Fibroblast of lung (primary cell): ENCODE data around the gene OLFM3. TPM values are rescaled to one million over a fixed set of nuclear protein-coding genes. Genes with fewer than 3 reads are reported as not detected.

Experiments
- DNase-seq, 2 donors: peaks; one replicate each; pipeline versions ENCODE4 v3.0.0 to v3.0.0-alpha.2; 2010; ENCODE audit warnings: low read depth in 2 of 2
- H2AFZ ChIP-seq: 2 replicates; pipeline ENCODE4 v1.5.1; 2012; ENCODE audit warnings: low read length, control low read depth, inconsistent platforms
- H3K27ac ChIP-seq: 2 replicates; pipeline ENCODE4 v1.5.1; 2011; ENCODE audit warnings: low read length, control low read depth; ENCODE audit not compliant: insufficient read depth
- H3K27me3 ChIP-seq: 2 replicates; pipeline ENCODE4 v1.5.1; 2011; ENCODE audit warnings: mild to moderate bottlenecking, low read length; ENCODE audit not compliant: control insufficient read depth, insufficient read depth
- H3K36me3 ChIP-seq: 2 replicates; pipeline ENCODE4 v1.5.1; 2011; ENCODE audit warnings: low read length; ENCODE audit not compliant: control insufficient read depth, insufficient read depth
- H3K4me1 ChIP-seq: 2 replicates; pipeline ENCODE4 v1.5.1; 2011; ENCODE audit warnings: low read length; ENCODE audit not compliant: control insufficient read depth, insufficient read depth; ENCODE audit errors: extremely low read depth
- H3K4me2 ChIP-seq: 2 replicates; pipeline ENCODE4 v1.5.1; 2011; ENCODE audit warnings: low read length, control low read depth; ENCODE audit not compliant: insufficient read depth; ENCODE audit errors: extremely low read depth
- H3K4me3 ChIP-seq, 4 experiments: fragments of 200-600 bp in 1 of 4; sonication (generic) in 1 of 4; replicated peaks in 1 of 4; 2 replicates each; pipeline ENCODE4 v1.5.1; 2011 to 2016; ENCODE audit warnings: low read length in 4 of 4, low read depth in 3 of 4, mild to moderate bottlenecking in 3 of 4, control low read depth in 2 of 4, inconsistent platforms in 1 of 4, mixed read lengths in 1 of 4; ENCODE audit not compliant: insufficient read depth in 1 of 4; ENCODE audit errors: control extremely low read depth in 1 of 4
- H3K79me2 ChIP-seq: 2 replicates; pipeline ENCODE4 v1.5.1; 2012; ENCODE audit warnings: mild to moderate bottlenecking, low read length, inconsistent platforms; ENCODE audit not compliant: control insufficient read depth, insufficient read depth
- H3K9ac ChIP-seq: 2 replicates; pipeline ENCODE4 v1.5.1; 2011; ENCODE audit warnings: mild to moderate bottlenecking, low read length, control low read depth; ENCODE audit not compliant: insufficient read depth
- H3K9me3 ChIP-seq: 2 replicates; pipeline ENCODE4 v1.5.1; 2012; ENCODE audit warnings: low read depth, low read length; ENCODE audit not compliant: control insufficient read depth, insufficient read depth
- H4K20me1 ChIP-seq: 2 replicates; pipeline ENCODE4 v1.5.1; 2011; ENCODE audit warnings: low read length; ENCODE audit not compliant: control insufficient read depth, insufficient read depth; ENCODE audit errors: extremely low read depth
- EZH2 ChIP-seq: IDR thresholded peaks from 2 replicates; pipeline ENCODE4 v1.5.1; 2012; ENCODE audit warnings: low read length, control low read depth, mild to moderate bottlenecking; ENCODE audit errors: missing control alignments
- polyA plus RNA-seq, 2 donors: library from polyadenylated mRNA; depleted of rRNA in 1 of 2; stranded (reverse) in 1 of 2; unstranded in 1 of 2; fragments of >200 nt; gene quantifications; 2 replicates each; pipeline ENCODE4 v1.2.1, GENCODE V29; 2011 to 2012; ENCODE audit warnings: missing spikeins in 1 of 2
- total RNA-seq: library from RNA; depleted of rRNA; stranded (reverse); fragments of >200 nt; gene quantifications from 2 replicates; pipeline ENCODE4 v1.2.1, GENCODE V29; 2014
- TF ChIP-seq, protein P1 (sequence below), 2 donors: IDR thresholded peaks in 1 of 2; conservative IDR thresholded peaks in 1 of 2; 1 replicate in 1 of 2; 2 replicates in 1 of 2; pipeline ENCODE4 v1.5.1; 2011 to 2012; ENCODE audit warnings: low read length in 2 of 2, control low read depth in 1 of 2, inconsistent platforms in 1 of 2, low read depth in 1 of 2, mild to moderate bottlenecking in 1 of 2

Gene OLFM3
- total and polyA plus RNA-seq, 2 donors (not counting 1 experiment from before 2014, with no cell fraction given): not detected

DNA sequence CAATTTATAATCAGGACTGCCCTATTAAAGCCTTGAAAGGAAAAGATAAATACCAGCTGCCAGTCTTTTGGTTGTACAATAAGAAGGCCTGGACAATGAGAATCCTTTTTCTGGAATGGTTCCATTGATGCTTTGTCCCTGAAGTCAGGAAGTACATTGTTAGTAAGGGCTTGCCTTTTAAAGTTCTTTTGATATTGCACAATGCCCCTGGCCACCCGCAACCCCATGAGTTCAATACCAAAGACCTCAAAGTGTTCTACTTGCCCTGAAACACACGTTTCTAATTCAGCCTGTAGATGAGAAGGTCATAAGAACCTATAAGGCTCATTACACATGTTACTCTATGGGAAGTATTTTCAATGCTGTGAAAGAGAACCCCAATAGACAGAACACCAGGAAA, 112.1 kb downstream of the OLFM3 start:
- H4K20me1 ChIP-seq: no peaks in the 10 kb centered on the region
- H3K36me3 ChIP-seq: no peaks in the 10 kb centered on the region
- H3K4me2 ChIP-seq: no peak overlapping the region
- no peak overlapping the region for H3K4me3 ChIP-seq
- no peaks in the 10 kb centered on the region for H3K79me2 ChIP-seq
- no peak overlapping the region for H3K27ac ChIP-seq
- no peaks in the 10 kb centered on the region for H3K9me3 ChIP-seq
- no peak for DNase-seq
- H3K9ac ChIP-seq: no peak overlapping the region
- no peaks in the 10 kb centered on the region for H3K27me3 ChIP-seq
- H2AFZ ChIP-seq: no peak overlapping the region
- TF ChIP-seq, protein P1, sequence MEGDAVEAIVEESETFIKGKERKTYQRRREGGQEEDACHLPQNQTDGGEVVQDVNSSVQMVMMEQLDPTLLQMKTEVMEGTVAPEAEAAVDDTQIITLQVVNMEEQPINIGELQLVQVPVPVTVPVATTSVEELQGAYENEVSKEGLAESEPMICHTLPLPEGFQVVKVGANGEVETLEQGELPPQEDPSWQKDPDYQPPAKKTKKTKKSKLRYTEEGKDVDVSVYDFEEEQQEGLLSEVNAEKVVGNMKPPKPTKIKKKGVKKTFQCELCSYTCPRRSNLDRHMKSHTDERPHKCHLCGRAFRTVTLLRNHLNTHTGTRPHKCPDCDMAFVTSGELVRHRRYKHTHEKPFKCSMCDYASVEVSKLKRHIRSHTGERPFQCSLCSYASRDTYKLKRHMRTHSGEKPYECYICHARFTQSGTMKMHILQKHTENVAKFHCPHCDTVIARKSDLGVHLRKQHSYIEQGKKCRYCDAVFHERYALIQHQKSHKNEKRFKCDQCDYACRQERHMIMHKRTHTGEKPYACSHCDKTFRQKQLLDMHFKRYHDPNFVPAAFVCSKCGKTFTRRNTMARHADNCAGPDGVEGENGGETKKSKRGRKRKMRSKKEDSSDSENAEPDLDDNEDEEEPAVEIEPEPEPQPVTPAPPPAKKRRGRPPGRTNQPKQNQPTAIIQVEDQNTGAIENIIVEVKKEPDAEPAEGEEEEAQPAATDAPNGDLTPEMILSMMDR (conservative IDR thresholded peaks at IDR 0.05 in 1 of 2, IDR thresholded peaks at IDR 0.05 in 1 of 2; ENCODE audit: low read depth in 1 of 2, low read length in 2 of 2): no peak
- TF ChIP-seq EZH2: no peak
- H3K4me1 ChIP-seq: no peaks in the 10 kb centered on the region

DNA sequence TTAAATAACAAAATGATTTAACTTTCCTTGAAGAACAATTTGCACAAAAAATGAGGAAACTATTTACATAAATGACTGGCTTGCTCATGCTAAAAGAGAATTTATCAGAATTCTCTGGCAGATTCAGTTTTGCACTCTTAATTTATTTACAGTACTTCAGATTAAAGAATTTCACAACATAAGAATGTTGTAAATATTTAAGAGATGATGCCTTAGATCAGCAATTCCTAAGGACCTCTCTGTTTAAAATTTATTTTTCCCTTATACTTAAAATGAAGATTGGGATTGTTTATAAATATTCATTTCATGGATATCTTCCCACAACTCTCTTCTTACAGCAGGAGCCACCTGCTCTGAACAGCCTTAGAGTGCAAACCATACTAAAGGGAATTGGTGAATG, 120.8 kb downstream of the OLFM3 start:
- TF ChIP-seq, protein P1 (conservative IDR thresholded peaks at IDR 0.05 in 1 of 2, IDR thresholded peaks at IDR 0.05 in 1 of 2; ENCODE audit: low read depth in 1 of 2, low read length in 2 of 2): no peak
- no peak for TF ChIP-seq EZH2
- Histone ChIP-seq H3K27ac (no peak overlapping the region), H3K27me3 (no peaks in the 10 kb centered on the region), H3K9me3 (no peaks in the 10 kb centered on the region), H4K20me1 (no peaks in the 10 kb centered on the region), H3K4me1 (no peaks in the 10 kb centered on the region), H3K9ac (no peak overlapping the region), H3K4me3 (no peak overlapping the region), H3K36me3 (no peaks in the 10 kb centered on the region), H2AFZ (no peak overlapping the region), H3K79me2 (no peaks in the 10 kb centered on the region), H3K4me2 (no peak overlapping the region)
- no peak for DNase-seq

- Histone ChIP-seq H4K20me1 (no peaks in the 10 kb centered on the region), H3K79me2 (no peaks in the 10 kb centered on the region), H3K4me1 (no peaks in the 10 kb centered on the region), H3K36me3 (no peaks in the 10 kb centered on the region), H2AFZ (no peak overlapping the region), H3K9ac (no peak overlapping the region), H3K27me3 (no peaks in the 10 kb centered on the region), H3K4me2 (no peak overlapping the region), H3K9me3 (no peaks in the 10 kb centered on the region), H3K27ac (no peak overlapping the region), H3K4me3 (no peak overlapping the region)
- DNase-seq: no peak
- TF ChIP-seq EZH2: no peak
- TF ChIP-seq, protein P1 (conservative IDR thresholded peaks at IDR 0.05 in 1 of 2, IDR thresholded peaks at IDR 0.05 in 1 of 2; ENCODE audit: low read depth in 1 of 2, low read length in 2 of 2): no peak
Measured at GRCh38 chr1:101873672-101874071, 123.1 kb downstream of the OLFM3 start.
